ENCODE data around the gene PLEKHG4B.

The PLEKHG4B gene

DNA sequence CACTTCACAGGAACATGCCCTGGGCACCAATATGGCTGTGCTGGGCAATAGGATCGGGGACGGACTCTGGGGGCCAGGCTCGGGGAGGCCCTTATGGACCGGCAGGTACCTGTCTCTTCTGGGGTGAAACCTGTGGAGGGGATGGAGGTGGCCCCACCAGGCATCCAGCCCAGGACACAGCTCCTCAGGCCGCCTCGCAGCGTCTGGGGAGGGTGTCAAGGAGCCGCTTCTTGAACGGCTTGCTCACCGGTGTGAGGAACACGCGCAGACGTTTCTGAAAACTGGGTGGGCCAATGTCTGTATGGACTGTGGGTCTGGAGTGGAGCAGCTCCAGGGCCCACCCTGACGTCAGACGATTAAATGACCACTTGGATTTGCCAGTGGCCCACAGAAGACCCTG, 45.8 kb downstream of the PLEKHG4B start:
- DNase-seq (ENCODE audit: low read depth): no peak

DNA sequence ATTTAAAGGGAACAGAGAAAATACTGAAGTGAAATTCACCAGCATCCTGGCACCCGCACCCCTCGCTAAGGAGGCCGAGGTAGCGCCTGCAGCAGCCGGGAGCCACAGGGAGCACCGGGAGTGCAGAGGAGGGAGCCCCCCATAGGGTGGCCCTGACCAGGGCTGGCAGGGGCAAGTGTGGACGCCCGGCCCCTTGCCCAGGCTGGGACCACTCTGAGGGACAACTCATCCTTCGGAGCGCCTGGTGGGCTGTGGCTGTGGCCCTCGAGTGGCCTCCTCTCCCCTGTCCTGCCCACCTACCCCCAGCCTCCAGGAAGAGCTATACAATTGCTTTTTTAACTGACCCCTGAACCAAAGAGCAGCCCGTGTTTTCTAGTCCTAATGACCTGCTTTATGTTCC, 47.0 kb downstream of the PLEKHG4B start:
- DNase-seq (ENCODE audit: low read depth): no peak

DNA sequence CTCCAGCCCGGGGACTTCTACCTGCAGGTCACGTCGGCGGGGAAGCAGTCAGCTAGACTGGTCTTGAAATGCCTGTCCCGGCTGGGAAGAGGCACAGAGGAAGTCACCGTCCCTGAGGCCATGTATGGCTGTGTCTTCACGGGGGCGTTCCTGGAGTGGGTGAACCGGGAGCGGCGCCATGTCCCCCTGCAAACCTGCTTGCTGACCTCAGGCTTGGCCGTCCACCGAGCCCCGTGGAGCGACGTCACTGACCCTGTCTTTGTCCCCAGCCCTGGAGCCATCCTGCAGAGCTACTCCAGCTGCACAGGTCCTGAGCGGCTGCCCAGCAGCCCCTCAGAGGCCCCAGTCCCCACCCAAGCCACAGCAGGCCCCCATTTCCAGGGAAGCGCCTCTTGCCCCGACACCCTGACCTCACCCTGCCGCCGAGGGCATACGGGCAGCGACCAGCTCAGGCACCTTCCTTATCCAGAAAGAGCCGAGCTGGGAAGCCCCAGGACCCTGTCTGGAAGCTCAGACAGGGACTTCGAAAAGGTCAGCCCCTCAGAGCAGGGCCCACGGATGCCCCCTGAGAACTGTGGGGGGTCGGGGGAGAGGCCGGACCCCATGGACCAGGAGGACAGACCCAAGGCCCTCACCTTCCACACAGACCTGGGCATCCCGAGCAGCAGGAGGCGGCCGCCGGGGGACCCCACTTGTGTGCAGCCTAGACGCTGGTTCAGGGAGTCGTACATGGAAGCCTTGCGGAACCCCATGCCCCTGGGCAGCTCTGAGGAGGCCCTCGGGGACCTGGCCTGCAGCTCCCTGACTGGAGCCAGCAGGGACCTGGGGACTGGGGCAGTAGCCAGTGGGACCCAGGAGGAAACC, 47.8 kb downstream of the PLEKHG4B start:
- DNase-seq (ENCODE audit: low read depth): no peak

DNA sequence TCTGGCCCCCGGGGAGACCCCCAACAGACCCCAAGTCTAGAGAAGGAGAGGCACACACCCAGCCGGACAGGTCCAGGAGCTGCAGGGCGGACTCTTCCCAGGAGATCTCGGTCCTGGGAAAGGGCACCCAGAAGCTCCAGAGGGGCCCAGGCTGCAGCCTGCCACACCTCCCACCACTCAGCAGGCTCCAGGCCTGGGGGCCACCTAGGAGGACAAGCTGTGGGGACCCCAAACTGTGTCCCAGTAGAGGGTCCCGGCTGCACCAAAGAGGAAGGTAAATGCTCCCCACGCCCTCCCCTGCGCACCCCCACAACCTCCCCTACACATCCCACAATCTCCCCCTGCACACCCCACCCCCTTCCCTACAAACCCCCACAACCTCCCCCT, 48.5 kb downstream of the PLEKHG4B start:
- DNase-seq (ENCODE audit: low read depth): no peak

DNA sequence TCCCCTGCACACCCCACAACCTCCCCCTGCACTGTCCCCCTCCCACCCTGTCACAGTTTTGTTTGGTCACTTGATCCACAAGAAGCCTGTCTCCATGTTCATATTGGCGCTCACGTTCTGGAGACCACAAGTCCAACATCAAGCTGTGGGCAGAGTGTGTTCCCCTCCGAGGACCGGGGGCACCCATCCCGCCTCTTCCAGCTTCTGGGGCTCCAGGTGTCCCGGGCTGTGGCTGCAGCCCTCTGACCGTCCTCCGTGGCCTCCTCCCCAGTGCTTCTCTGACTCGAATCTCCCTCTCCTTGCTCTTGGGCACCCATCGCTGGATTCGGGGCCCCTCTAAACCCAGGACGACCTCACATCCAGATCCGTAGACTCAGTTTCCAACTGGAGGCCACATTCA, 49.2 kb downstream of the PLEKHG4B start:
- DNase-seq (ENCODE audit: low read depth): no peak

DNA sequence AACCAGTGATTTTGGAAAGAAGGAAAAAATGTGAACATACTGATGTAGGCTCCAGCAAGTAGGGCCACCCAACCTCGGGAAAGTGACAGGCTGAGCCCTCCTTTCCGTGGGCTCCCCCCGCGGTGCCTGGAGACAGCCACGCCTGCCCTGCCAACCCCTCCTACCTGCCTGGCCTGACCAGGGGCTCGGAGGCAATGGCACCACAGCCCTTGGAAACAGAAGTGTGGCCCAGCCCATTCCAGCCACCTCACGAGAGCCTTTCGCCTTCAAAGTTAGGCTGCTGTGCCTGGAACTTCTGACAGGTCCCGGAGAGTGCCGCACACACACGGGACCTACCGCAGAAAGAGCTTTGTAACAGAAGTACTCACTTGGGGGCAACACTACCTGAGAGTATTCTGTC, 49.8 kb downstream of the PLEKHG4B start:
- DNase-seq (ENCODE audit: low read depth): no peak

DNA sequence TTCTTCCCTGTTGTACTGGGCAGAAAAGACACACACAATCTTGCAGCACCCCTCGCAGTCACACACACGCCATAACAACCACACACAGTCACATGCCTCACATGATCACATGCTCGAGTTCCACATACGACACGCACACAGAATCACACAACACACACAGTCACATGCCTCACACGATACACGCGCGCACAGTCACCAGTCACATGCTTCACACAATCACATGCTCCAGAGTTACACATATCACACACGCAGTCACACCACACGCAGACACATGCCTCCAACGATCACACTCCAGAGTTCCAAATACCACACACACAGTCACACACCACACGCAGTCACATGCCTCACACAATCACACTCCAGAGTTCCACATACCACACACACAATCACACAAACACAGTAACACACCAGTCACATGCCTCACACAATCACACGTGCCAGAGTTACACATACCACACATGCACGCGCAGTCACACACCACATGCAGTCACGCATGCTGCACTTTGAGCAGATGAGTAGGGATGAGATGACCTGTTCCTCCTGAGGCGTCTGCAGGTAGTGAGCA, 50.4 kb downstream of the PLEKHG4B start:
- DNase-seq (ENCODE audit: low read depth): no peak

DNA sequence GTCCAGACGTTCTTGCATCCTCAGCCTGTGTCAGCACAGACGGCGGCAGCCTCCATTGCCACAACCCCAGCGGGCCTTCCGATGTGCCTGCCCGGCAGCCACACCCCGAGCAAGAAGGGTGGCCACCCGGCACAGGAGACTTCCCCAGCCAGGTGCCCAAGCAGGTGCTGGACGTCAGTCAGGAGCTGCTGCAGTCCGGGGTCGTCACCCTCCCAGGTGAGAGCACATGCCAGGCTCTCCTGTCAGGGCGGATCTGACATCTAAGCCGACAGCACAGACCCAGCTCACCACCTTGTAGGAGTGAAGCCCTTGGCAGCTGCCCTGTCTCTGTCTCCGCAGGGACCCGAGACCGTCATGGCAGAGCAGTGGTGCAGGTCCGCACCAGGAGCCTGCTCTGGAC, 51.1 kb downstream of the PLEKHG4B start:
- no peak for DNase-seq (ENCODE audit: low read depth)

DNA sequence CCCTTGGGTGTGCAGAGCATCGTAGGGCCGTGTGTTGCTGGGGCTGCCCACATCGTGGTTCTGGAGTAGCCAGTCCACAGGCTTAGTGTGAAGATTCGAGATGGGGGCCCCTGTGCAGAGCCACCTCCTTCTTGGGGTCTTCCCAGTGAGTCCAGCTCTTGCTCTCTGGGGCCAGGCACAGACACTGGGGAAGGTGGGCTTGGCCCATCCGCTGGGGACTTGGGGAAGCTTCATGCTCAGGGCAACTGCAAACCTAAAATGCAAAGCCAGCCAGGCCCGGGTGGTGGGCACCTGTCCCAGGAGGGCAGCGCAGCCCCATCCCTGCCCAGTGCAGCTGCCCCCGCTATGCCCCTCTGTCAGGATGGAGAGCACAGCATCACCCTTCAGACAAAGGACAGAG, 53.0 kb downstream of the PLEKHG4B start:
- DNase-seq (ENCODE audit: low read depth): no peak

DNA sequence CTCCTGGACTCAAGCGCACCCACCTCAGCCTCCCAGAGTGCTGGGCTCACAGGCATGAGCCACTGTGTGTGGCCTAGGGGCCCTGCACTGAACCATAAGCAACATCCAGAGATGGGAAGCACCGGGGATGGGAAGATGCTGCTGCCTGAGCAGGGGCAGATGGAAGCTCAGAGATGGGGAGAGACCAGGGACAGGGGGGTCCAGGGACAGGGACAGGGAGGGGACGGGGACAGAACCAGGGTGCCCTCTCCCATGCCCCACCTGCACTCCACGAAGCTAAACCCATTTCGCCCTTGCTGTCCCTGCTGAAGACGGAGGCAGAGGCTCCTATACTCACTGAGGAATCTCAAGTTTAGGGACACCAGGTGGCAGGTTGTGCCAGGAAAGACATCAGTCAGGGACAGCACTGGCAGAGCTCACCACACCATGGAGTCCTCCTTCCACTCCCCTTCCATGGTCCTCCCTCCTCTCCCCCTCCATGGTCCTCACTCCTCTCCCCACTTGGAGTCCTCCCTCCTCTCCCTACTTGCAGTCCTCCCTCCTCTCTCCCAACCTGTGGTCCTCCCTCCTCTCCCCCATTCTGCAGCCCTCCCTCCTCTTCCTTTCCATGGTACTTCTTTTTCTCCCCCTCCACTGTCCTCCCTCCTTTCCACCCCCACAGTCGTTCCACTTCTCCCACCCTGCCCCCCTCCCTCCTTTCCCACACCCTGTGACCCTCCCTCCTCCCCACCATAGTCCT, 53.8 kb downstream of the PLEKHG4B start:
- no peak for DNase-seq (ENCODE audit: low read depth)

DNA sequence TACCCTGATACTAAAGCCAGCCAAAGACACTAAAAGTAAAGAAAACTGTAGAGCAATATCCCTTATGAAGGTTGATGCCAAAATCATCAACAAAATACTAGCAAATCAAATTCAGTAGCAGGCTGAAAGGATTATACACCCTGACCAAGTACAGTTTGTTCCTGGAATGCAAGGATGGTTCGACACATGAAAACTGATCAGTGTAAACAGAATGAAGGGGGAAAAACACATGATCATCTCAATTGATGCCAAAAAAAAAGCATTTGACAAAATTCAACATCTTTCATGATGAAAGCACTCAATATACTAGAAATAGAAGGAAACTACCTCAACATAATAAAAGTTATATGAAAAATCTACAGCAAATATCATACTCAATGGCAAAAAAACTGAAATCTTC, 55.8 kb downstream of the PLEKHG4B start:
- DNase-seq (ENCODE audit: low read depth): no peak

DNA sequence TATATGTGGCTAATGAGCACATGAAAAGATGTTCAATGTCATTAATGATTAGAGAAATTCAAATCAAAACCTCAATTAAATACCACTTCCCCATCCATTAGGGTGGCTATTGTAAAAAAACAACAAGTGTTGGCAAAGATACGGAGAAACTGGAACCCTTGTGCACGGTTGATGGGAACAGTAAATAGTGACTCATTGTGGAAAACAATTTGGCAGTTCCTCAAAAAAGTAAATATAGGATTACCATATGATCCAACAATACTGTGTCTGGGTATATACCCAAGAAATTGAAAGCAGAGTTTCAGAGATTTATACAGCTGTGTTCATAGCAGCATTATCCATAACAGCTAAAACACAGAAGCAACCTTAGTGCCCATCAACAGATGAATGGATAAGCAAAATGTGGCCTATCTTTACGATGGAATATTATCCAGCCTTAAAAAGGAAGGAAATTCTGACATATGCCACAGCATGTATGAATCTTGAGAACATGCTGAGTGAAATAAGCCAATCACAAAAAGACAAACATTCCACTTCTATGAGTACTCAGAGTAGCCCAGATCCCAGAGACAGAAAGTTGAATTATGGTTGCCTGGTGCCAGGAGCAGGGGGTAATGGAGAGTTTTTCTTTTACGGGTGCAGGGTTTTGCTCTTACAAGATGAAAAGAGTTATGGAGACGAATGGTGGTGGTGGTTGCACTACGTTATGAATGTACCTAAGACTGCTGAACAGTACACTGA, 57.9 kb downstream of the PLEKHG4B start:
- no peak for DNase-seq (ENCODE audit: low read depth)

DNA sequence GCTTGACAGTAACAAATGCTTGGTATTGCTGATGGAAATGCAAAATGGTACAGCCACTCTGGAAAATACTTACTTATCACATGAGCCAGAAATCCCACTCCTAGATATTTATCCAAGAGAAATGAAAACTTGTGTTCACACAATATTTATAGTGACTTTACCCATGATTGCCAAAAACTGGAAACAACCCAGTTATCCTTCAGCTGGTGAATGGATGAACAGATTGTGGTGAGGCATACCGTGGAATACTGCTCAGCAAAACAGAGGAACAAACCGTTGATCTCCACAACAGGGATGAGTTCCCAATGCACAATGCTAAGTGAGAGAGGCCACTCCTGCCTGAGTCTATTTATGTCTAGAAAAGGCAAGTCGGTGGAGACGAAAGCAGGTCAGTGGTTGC, 58.8 kb downstream of the PLEKHG4B start:
- no peak for DNase-seq (ENCODE audit: low read depth)

DNA sequence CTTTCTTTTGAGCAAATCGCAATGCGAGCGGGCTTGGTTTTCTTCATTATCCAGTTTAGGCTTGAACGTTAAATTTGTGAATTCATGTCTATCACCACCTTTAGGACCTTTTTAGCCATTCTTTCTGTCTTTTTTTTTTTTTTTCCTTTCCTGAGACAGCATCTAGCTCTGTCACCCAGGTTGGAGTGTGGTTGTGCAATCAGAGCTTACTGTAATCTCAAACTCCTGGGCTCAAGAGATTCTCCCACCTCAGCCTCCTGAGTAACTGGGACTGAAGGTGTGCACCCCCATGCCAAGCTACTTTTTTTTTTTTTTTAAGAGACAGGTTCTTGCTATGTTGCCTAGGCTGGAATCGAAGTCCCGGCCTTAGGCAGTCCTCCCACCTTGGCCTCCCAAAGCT, 60.1 kb downstream of the PLEKHG4B start:
- DNase-seq (ENCODE audit: low read depth): no peak

DNA sequence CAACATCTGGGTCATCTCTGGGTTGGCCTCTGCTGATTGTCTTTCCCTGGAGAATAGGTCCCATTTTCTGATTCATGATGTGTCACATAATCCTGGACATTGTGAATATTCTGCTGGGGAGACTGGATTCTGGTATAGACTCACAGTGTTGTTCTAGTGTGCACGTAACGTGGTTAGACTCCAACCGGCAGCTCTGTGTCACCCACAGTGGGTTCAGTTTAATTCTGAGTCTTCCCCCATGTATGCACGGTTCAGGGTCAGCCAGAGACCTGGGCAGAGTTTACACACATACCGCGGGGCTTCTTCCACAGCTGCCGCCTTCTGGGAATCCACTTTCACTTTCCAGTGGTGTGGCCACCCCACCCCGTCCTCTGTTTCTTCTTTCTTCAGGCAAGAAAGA, 61.3 kb downstream of the PLEKHG4B start:
- DNase-seq (ENCODE audit: low read depth): no peak

DNA sequence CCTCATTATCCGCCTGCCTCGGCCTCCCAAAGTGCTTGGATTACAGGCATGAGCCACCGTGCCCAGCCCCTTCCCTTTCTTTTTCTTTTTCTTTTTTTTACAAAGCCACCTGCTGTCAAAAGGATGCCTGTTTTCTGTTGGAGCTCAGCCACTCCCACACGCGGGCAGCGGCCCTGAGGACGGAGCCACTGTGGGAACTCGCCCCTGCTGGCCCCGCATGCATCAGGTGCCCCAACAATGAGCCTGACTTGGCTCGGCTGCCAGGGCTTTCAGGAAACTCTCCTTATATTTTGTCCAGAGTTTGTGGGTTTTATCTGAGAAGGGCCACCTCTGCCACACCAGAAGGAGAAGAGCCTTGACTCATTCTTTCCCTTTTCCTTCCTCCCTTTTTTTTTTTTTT, 62.3 kb downstream of the PLEKHG4B start:
- no peak for DNase-seq (ENCODE audit: low read depth)

DNA sequence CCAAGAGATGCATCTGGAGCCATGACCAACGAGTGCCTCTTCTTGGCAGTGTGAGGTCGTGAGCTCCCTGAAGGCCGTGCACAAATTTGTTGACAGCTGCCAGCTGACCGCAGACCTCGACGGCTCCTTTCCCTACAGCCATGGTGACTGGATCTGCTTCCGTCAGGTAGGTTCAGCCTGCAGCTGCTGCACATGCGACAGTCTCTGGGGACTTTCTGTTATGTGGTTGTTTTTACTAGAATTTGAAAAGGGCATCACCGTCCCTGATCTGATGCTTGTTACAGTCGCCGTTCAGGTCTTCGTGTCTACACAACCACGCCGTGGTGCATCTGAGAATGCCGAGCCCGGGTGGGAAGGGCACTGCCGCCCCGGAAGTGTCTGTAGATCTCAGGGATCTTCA, 62.9 kb downstream of the PLEKHG4B start:
- no peak for DNase-seq (ENCODE audit: low read depth)

DNA sequence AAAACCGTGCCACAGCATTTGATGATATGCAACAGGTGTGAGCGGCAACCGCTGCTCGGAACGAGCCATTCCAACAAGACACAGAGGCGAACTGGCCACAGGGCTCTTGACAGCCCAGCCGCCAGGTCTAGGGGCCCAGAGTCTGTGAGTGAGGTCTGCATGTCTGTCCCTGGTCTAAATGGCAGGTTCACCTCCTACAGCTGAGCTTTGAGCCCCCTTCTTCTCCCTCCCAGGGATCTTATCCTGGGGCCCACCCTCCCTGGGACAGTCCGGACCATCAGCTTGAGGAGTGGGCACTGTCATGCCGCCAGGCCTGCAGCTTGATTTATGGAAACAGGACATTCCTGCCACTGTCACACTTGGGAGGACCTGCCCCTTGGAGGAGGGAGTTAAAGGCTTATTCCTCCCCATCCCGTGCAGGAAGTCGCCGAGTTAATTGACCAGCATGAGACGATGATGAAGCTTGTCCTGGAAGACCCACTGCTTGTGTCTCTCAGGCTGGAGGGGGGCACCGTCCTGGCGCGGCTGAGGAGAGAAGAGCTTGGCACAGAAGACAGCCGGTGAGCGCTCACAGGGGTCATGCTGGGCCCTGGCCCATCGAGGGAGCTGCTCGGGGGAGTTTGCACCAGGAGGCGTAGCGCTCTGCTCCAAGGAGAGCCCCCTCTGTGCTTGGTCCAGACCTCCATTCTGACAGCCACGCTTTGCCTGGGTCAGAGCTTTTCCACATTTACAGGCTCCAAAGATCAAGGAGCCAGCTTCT, 63.9 kb downstream of the PLEKHG4B start:
- no peak for DNase-seq (ENCODE audit: low read depth)

DNA sequence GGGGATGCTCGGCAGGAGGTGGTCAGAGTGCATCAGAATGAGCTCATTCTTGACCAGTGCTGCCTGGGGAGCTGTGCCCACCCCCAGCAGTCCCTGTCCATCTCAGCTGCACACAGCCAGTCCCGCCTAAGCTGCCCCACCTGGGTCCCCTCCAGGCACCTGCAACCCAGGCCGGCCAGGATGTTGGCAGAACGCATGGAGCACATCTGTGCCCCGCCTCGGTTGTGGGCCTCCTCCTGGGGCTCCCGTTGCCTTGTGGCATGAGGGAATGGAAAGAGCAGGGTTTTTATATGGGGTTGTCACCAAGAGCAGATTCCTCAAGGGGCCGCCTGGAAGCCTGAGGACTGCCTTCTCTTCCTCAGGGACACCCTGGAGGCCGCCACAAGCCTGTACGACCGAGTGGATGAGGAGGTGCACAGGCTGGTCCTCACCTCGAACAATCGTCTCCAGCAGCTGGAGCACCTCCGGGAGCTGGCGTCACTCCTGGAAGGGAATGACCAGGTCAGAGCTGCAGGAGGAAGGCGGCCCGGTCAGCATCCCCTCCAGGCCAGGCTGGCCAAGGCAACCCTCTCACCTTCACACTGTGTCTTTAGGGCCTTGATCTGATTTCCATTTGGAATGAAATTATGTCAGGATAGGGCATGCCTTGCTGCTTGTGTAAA, 64.6 kb downstream of the PLEKHG4B start:
- no peak for DNase-seq (ENCODE audit: low read depth)

DNA sequence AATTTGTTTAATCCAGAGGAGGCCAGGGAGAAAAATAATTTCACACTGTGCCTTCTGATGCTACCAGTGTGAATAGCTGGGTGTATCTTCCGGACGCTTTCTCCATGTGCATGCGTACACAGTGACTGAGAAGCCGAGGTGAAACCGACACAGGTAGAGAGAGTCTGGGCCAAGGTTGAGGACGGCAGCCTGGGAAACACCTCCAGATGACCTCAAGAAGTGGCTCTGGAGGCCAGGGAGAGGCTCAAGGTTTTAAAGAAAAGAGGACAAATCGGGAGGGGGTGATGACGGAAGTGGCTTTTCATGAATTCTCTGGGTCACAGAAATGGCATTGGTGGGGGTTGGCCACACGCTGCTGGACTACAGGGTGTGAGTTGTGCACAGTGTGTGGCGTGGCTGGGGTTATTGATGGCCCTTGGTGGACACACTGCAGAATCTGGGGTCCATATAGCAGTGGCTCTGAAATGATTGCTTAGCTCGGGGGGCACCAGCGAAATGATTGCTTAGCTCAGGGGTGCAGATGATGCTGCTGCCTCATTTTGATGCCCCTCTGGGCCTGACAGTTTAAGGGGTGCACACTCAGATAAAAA, 65.3 kb downstream of the PLEKHG4B start:
- DNase-seq (ENCODE audit: low read depth): no peak

DNA sequence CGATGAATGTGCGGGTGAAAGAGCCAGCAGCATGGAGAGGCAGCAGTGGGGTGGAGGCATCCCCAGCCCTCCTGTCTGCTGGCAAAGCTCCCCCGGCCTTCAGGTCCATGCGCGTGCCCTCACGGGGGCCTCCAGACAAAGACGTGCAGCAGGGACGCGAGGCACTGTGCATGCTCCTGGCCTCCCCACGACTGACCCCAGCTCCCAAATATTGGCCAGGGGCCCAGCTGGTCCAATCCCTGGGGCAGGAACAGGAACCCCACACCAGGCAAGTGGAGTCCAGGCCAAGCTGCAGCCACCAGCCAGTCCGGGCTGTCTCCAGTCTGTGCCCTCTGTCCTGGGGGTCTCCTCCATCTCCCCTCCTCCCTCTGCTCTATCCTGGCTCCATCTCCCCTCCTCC, 65.8 kb downstream of the PLEKHG4B start:
- no peak for DNase-seq (ENCODE audit: low read depth)
